GM19023 (cell line): ENCODE measurements around the gene BRIX1.

Source experiments
- ATAC-seq: cut with Tn5 transposase; IDR thresholded peaks from one replicate; pipeline ENCODE4 v1.9.1; 2021; ENCODE audit warnings: mild to moderate bottlenecking, moderate library complexity; ENCODE audit not compliant: unreplicated experiment

Gene BRIX1

GRCh38 chr5:34915139-34915855 is at the start of gene BRIX1, which contains the start of gene RAD1:
BRIX1 (plus strand) TSS chr5:34915711; CDS start chr5:34915739, 28 bp downstream.
RAD1 (minus strand) TSS chr5:34915504; CDS start chr5:34914892, 612 bp downstream.
- peak; percentile 99 for ATAC-seq

- no peak for ATAC-seq
These were observed 48.5 kb upstream of the BRIX1 start for GRCh38 chr5:34866989-34867471.

GRCh38 chr5:34867660-34868059 is 47.9 kb upstream of the BRIX1 start:
- no peak for ATAC-seq

DNA sequence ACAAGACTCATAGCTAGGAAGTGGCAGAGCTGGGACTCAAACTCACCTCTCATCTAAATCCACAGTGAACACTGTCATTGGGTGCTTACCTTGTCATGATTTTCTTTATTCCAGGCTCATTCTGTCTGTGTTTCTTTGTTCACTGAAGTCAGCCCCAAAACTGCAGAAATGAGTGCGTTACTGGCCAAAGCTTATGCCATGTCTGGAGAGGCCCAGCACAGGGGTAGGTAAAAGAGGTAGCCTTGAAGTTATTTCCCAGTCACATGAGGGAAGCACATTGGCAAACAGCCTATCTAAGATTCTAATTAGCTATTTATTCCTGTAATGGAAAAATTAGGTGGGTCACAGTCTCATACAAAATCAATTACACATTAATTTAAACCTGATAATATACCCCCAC is 46.7 kb upstream of the BRIX1 start:
- ATAC-seq = no peak

DNA sequence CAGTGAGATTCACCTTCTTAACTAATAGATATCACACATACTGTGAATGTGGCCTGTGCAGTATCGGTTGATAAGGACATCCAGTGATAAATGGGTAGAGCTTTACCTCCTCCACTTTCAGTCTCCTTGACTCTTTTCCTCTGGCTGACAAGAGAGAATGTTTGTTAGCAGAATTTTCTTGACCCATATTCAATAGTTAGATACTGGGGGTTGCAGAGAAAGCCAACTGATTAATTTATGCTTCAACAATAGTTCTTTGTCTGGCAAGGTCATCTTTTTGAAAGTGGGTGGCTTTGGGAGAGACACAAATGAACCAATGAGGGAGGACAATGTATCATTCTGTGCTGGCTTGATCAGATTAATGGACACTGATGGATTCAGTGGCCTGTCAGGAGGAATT is 46.3 kb upstream of the BRIX1 start:
- ATAC-seq = no peak

DNA sequence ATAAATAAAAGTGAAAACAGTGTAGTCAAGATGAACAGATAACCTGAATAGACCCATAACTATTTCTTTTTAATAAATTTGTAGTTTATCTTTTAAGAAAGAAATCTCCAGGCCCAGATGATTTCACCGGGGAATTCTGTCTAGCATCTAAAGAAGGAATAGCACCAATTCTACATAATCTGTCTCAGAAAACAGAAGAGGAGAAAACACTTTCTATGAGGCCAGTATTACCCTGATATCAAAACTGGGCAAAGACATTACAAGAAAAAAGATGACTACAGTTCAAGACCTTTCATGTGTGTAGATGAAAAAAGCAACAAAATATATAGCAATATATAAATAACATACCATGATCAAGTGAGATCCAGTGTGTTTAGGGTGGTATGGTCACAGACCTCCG is 45.1 kb upstream of the BRIX1 start:
- ATAC-seq = no peak

- ATAC-seq = no peak
These were observed 39.2 kb upstream of the BRIX1 start for GRCh38 chr5:34876275-34876674.

DNA sequence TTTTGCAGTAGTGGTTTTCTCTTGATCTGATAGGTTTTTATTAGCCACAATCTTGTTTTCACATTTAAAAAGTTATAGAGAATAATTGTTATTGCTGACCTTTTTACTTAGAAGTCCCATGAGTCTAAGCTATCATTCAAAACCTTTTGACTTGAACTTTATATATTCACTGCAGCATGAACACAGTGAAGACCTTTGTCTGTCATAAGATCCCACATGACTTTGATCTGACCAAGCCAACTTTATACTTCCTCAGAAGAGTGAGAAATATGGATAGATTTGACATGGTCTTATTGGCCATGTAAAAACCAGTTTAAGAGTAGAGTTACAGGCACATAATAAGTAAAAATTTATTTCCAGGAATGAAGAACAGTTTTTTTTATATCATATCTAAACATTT is 34.3 kb upstream of the BRIX1 start:
- ATAC-seq = no peak

- ATAC-seq = no peak
These were observed 29.0 kb upstream of the BRIX1 start for GRCh38 chr5:34886392-34887119.

GRCh38 chr5:34889394-34889793 is 26.1 kb upstream of the BRIX1 start:
- no peak for ATAC-seq

GRCh38 chr5:34891981-34892380 is 23.5 kb upstream of the BRIX1 start:
- ATAC-seq = no peak

DNA sequence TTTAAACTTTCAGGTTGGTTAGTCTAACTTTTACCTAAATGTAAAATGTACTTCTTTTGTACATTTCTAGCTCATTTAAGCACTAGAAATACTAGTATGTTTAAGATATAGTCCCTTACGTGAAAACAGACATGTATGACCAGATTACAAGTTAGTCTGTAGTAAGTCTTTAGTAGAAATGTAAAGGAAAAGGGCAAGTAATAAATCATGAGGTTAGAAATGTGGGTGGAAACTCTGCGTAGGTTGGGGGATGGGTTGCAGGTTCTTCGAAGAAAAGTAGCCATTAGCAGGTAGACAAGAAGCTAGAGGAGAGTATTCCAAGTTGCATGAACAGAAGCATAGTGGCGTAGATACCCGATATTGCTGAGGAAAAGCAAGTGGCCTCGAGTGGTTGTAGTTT is 23.1 kb upstream of the BRIX1 start:
- no peak for ATAC-seq

DNA sequence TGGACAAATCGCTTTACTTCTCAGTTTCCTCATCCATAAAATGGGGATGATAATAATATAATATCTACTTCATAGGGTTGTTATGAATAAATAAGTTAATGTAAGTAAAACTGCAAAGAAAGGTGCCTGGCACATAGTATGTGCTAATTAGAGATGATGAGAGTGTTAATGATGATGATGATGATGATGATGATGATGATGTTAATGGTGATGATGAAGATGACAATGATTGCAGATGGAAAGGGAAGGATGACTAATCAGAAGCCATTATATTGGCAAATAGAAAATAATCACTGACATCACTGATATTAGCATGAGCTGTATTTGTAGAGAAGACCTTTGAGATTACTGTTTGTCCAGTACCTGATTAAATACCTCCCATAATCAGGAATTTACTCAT is 20.8 kb upstream of the BRIX1 start:
- no peak for ATAC-seq

- ATAC-seq = no peak
These were observed 19.7 kb upstream of the BRIX1 start for GRCh38 chr5:34895641-34896419.

DNA sequence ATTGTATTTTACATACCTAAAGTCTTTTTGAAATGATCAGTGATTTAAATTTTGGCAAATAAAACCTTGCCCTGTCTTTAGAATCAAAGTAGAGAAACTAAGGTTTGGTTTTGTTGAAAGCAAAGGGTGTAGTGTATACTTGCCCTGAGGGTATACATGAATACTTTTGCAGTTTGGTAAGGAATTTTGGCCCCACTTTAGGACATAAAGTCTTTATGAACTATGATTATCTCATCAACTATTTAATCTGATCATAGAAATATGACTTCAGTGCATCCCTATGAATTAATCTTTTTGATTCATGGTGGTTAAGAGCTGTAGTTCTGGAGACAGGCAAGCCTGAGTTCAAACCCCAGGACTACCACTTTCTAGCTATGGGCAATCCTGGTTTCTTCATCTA is 17.9 kb upstream of the BRIX1 start:
- no peak for ATAC-seq

- ATAC-seq = peak; percentile 84
These were observed 17.1 kb upstream of the BRIX1 start for GRCh38 chr5:34898258-34898895.

- no peak for ATAC-seq
These were observed 16.4 kb upstream of the BRIX1 start for GRCh38 chr5:34899066-34899465.

- ATAC-seq = no peak
These were observed 14.9 kb upstream of the BRIX1 start for GRCh38 chr5:34900652-34901051.

DNA sequence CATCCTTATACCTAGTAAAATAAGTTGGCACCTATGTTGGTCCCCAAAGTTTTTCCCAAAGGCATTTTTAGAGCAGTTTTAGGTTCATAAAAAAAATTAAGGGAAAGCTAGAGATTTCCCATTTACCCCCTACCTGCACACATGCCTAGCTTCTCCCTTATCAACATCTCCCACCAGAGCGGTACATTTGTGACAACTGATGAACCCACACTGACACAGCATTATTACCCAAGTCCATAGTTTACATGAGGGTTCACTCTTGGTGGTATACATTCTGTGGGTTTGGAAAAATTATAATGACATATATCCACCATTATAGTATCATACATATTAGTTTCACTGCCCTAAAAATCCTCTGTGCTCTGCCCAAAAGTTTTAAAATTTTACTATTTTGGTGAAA is 12.3 kb upstream of the BRIX1 start:
- no peak for ATAC-seq

GRCh38 chr5:34905564-34905963 is 9.9 kb upstream of the BRIX1 start:
- no peak for ATAC-seq

GRCh38 chr5:34913072-34913471 is 2.4 kb upstream of the BRIX1 start:
- ATAC-seq = no peak
